DOHH2 (cell line): ENCODE data around the gene SAMD4A.

ENCODE experiments used
- H3F3A ChIP-seq: fragments of 200-600 bp; sonication (generic), shearing (Covaris generic); 2 replicates; pipeline ENCODE4 v1.6.0; 2016; ENCODE audit warnings: antibody characterized with exemption, mild to moderate bottlenecking; ENCODE audit not compliant: control insufficient read depth, insufficient read depth
- H3K27ac ChIP-seq: fragments of 200-600 bp; sonication (generic); 2 replicates; pipeline ENCODE4 v1.5.1; 2014; ENCODE audit warnings: low read depth, mild to moderate bottlenecking, low read length, moderate library complexity
- H3K27me3 ChIP-seq: fragments of 200-600 bp; sonication (generic); 2 replicates; pipeline ENCODE4 v1.6.1; 2014; ENCODE audit warnings: mild to moderate bottlenecking, low read length, mixed read lengths; ENCODE audit not compliant: control insufficient read depth
- H3K36me3 ChIP-seq: fragments of 200-600 bp; sonication (generic); 2 replicates; pipeline ENCODE4 v1.6.1; 2014; ENCODE audit warnings: mild to moderate bottlenecking, low read length, moderate library complexity, mixed read lengths; ENCODE audit not compliant: control insufficient read depth
- H3K4me1 ChIP-seq: fragments of 200-600 bp; sonication (generic); 2 replicates; pipeline ENCODE4 v1.6.1; 2014; ENCODE audit warnings: mild to moderate bottlenecking, low read length, mixed read lengths; ENCODE audit not compliant: control insufficient read depth
- H3K4me2 ChIP-seq: fragments of 200-600 bp; sonication (generic); 2 replicates; pipeline ENCODE4 v1.6.0; 2014; ENCODE audit warnings: mild to moderate bottlenecking, low read length, moderate library complexity
- H3K4me3 ChIP-seq: fragments of 200-600 bp; sonication (generic); 2 replicates; pipeline ENCODE4 v1.5.1; 2014; ENCODE audit warnings: mild to moderate bottlenecking, low read length, mixed read lengths
- H3K79me2 ChIP-seq: fragments of 200-600 bp; sonication (generic); 2 replicates; pipeline ENCODE4 v1.6.1; 2014; ENCODE audit warnings: mild to moderate bottlenecking, low read length, mixed read lengths; ENCODE audit not compliant: control insufficient read depth
- H3K9me2 ChIP-seq: fragments of 200-600 bp; sonication (generic); replicated peaks from 2 replicates; pipeline ENCODE4 v1.6.1; 2014; ENCODE audit warnings: mild to moderate bottlenecking, low read length, mixed read lengths; ENCODE audit not compliant: control insufficient read depth
- H3K9me3 ChIP-seq: fragments of 200-600 bp; sonication (generic); 2 replicates; pipeline ENCODE4 v1.6.1; 2014; ENCODE audit warnings: antibody characterized with exemption, low read length, mixed read lengths; ENCODE audit not compliant: control insufficient read depth, insufficient read depth
- H4K20me1 ChIP-seq: fragments of 200-600 bp; sonication (generic); 2 replicates; pipeline ENCODE4 v1.6.0; 2014; ENCODE audit warnings: low read depth, mild to moderate bottlenecking, antibody characterized with exemption, low read length, moderate library complexity; ENCODE audit not compliant: control insufficient read depth, insufficient read depth
- EZH2phosphoT487 ChIP-seq: fragments of 200-600 bp; sonication (generic); IDR thresholded peaks from 2 replicates; pipeline ENCODE4 v1.6.1; 2017; ENCODE audit warnings: borderline replicate concordance, mild to moderate bottlenecking, antibody characterized with exemption, low read length, moderate library complexity, mixed read lengths
- TF ChIP-seq, protein P1 (sequence below): fragments of 200-600 bp; sonication (generic); IDR thresholded peaks from one replicate; pipeline ENCODE4 v1.5.1; 2014; ENCODE audit warnings: antibody characterized with exemption, mild to moderate bottlenecking, low read depth, low read length; ENCODE audit not compliant: poor library complexity, severe bottlenecking

Gene SAMD4A

DNA sequence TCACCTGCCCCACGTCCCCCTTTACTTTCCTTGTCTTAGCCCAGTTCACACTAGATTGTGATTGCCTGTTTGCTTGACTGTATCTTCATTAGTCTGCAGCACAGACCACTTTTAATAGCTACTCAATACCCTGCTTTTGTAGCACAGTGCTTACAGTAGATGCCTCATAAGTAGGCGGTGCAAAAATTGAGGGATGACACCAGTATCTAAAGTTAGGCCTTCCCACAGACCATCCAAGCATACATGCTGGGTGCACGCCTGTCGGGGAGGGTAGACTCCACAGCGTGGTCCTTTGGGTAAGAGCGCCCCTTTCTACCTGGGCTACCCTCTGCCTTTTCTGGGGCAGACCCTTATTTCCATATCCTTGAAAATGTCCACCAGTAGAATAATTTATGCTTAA lies 194.9 kb downstream of the SAMD4A start:
- no peaks in the 10 kb centered on the region for H4K20me1 ChIP-seq
- no peak overlapping the region for H3K4me3 ChIP-seq
- no peak overlapping the region for H3K4me2 ChIP-seq

DNA sequence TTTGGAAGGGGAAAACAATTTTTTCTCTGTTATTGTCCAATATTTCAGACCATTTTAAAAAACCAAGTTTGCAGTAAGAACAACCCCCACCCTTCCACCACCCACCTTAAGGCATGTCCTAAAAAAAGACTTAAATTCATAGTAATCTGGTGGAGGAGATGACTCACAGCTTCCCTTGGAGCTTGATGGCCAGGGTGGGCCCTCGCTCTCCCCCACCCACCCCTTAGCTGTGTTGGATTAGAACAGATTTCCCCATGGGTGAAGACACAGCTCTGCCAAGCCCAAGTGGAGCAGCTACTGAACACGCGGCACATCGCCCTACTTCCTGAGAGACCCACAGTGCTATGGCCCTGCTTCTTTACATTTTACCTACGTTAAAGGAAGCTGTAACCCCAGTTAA lies 195.4 kb downstream of the SAMD4A start:
- Histone ChIP-seq H4K20me1 (no peaks in the 10 kb centered on the region), H3K9me3 (no peaks in the 10 kb centered on the region), H3K4me1 (no peaks in the 10 kb centered on the region), H3K27ac (no peak overlapping the region), H3K79me2 (no peaks in the 10 kb centered on the region), H3K36me3 (no peaks in the 10 kb centered on the region), H3K4me3 (no peak overlapping the region), H3F3A (no peaks in the 10 kb centered on the region), H3K9me2 (no peaks in the 10 kb centered on the region), H3K4me2 (no peak overlapping the region), H3K27me3 (no peaks in the 10 kb centered on the region)
- TF ChIP-seq, protein P1, sequence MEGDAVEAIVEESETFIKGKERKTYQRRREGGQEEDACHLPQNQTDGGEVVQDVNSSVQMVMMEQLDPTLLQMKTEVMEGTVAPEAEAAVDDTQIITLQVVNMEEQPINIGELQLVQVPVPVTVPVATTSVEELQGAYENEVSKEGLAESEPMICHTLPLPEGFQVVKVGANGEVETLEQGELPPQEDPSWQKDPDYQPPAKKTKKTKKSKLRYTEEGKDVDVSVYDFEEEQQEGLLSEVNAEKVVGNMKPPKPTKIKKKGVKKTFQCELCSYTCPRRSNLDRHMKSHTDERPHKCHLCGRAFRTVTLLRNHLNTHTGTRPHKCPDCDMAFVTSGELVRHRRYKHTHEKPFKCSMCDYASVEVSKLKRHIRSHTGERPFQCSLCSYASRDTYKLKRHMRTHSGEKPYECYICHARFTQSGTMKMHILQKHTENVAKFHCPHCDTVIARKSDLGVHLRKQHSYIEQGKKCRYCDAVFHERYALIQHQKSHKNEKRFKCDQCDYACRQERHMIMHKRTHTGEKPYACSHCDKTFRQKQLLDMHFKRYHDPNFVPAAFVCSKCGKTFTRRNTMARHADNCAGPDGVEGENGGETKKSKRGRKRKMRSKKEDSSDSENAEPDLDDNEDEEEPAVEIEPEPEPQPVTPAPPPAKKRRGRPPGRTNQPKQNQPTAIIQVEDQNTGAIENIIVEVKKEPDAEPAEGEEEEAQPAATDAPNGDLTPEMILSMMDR = no peak
- no peak for TF ChIP-seq EZH2phosphoT487

More for the DNA sequence above, 194.9 kb downstream of the SAMD4A start:
- H3F3A ChIP-seq = no peaks in the 10 kb centered on the region
- H3K4me1 ChIP-seq = no peaks in the 10 kb centered on the region
- H3K9me3 ChIP-seq = no peaks in the 10 kb centered on the region
- H3K9me2 ChIP-seq = no peaks in the 10 kb centered on the region
- H3K27me3 ChIP-seq = no peaks in the 10 kb centered on the region
- TF ChIP-seq EZH2phosphoT487 = no peak
- TF ChIP-seq, protein P1 = no peak
- H3K36me3 ChIP-seq = no peaks in the 10 kb centered on the region
- no peaks in the 10 kb centered on the region for H3K79me2 ChIP-seq
- no peak overlapping the region for H3K27ac ChIP-seq

DNA sequence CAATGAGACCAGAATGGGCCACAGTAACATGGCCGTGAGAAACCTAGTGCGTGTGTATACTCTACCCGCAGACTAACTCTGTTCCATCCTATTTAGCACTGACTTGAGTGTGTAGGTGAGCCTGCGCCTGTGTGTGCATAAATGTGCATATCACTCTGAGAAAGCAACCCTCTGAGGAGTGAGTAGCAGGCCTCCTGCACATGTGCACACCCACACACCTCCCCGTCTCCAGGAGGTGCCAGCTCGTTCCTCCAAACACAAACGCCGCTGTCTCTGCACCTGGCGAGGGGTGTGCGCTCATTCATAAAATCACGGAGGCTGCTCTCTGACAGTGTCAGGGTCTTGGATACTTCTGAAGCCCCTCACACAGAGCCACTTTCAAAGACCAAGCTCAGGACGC lies 196.8 kb downstream of the SAMD4A start:
- Histone ChIP-seq H3K4me2 (no peak overlapping the region), H4K20me1 (no peaks in the 10 kb centered on the region), H3F3A (no peaks in the 10 kb centered on the region), H3K27me3 (no peaks in the 10 kb centered on the region), H3K9me3 (no peaks in the 10 kb centered on the region), H3K4me3 (no peak overlapping the region), H3K9me2 (no peaks in the 10 kb centered on the region), H3K36me3 (no peaks in the 10 kb centered on the region), H3K4me1 (no peaks in the 10 kb centered on the region), H3K79me2 (no peaks in the 10 kb centered on the region), H3K27ac (no peak overlapping the region)
- TF ChIP-seq, protein P1 = no peak
- TF ChIP-seq EZH2phosphoT487 = no peak
